ENCODE results near the gene IFITM2. TPM values are rescaled to one million over a fixed set of nuclear protein-coding genes. Genes with fewer than 3 reads are reported as not detected.

The IFITM2 gene
- total and polyA plus RNA-seq, 2 experiments from 2014 or later: 71.6 to 267 TPM

- no peaks in the 10 kb centered on the region for H3K36me3 ChIP-seq
- peaks cover 21% of the 10 kb centered on the region for H3K4me1 ChIP-seq (ENCODE audit: low read depth)
- no peak for TF ChIP-seq CTCF (IDR thresholded peaks at IDR 0.05; ENCODE audit: low read depth, low read length)
- no peaks in the 10 kb centered on the region for H3K27me3 ChIP-seq
- H3K27ac ChIP-seq: peak overlapping the region; percentile 77
- no peak for DNase-seq (ENCODE audit: low read depth in 1 of 2, low spot score in 1 of 2)
- H3K9me3 ChIP-seq (ENCODE audit: low read depth): no peaks in the 10 kb centered on the region
- H3K4me3 ChIP-seq: no peak overlapping the region
These were observed 29.1 kb downstream of the IFITM2 start for GRCh38 chr11:336659-337198.

GRCh38 chr11:337711-338110 lies 30.1 kb downstream of the IFITM2 start:
- Histone ChIP-seq H3K4me3 (no peak overlapping the region), H3K4me1 (ENCODE audit: low read depth) (peaks cover 21% of the 10 kb centered on the region), H3K27me3 (no peaks in the 10 kb centered on the region), H3K9me3 (ENCODE audit: low read depth) (no peaks in the 10 kb centered on the region), H3K36me3 (no peaks in the 10 kb centered on the region), H3K27ac (no peak overlapping the region)
- TF ChIP-seq CTCF (IDR thresholded peaks at IDR 0.05; ENCODE audit: low read depth, low read length): no peak
- DNase-seq (ENCODE audit: low read depth in 1 of 2, low spot score in 1 of 2): no peak

- H3K27ac ChIP-seq: no peak overlapping the region
- H3K4me1 ChIP-seq (ENCODE audit: low read depth): peaks cover 9% of the 10 kb centered on the region
- no peaks in the 10 kb centered on the region for H3K27me3 ChIP-seq
- DNase-seq (ENCODE audit: low read depth in 1 of 2, low spot score in 1 of 2): no peak
- no peak for TF ChIP-seq CTCF (IDR thresholded peaks at IDR 0.05; ENCODE audit: low read depth, low read length)
- no peaks in the 10 kb centered on the region for H3K36me3 ChIP-seq
- H3K9me3 ChIP-seq (ENCODE audit: low read depth): no peaks in the 10 kb centered on the region
- H3K4me3 ChIP-seq: no peak overlapping the region
These were observed 32.3 kb downstream of the IFITM2 start for GRCh38 chr11:339963-340362.

- H3K36me3 ChIP-seq: no peaks in the 10 kb centered on the region
- H3K27ac ChIP-seq: no peak overlapping the region
- H3K9me3 ChIP-seq (ENCODE audit: low read depth): no peaks in the 10 kb centered on the region
- H3K27me3 ChIP-seq: no peaks in the 10 kb centered on the region
- no peak for DNase-seq (ENCODE audit: low read depth in 1 of 2, low spot score in 1 of 2)
- H3K4me3 ChIP-seq: no peak overlapping the region
- no peak for TF ChIP-seq CTCF (IDR thresholded peaks at IDR 0.05; ENCODE audit: low read depth, low read length)
- H3K4me1 ChIP-seq (ENCODE audit: low read depth): peaks cover 3% of the 10 kb centered on the region
These were observed 33.2 kb downstream of the IFITM2 start for GRCh38 chr11:340539-341512.

GRCh38 chr11:342328-342727 lies 34.7 kb downstream of the IFITM2 start:
- no peak overlapping the region for H3K27ac ChIP-seq
- H3K4me3 ChIP-seq: no peak overlapping the region
- DNase-seq (ENCODE audit: low read depth in 1 of 2, low spot score in 1 of 2): no peak
- H3K27me3 ChIP-seq: no peaks in the 10 kb centered on the region
- no peaks in the 10 kb centered on the region for H3K9me3 ChIP-seq (ENCODE audit: low read depth)
- no peaks in the 10 kb centered on the region for H3K4me1 ChIP-seq (ENCODE audit: low read depth)
- no peaks in the 10 kb centered on the region for H3K36me3 ChIP-seq
- no peak for TF ChIP-seq CTCF (IDR thresholded peaks at IDR 0.05; ENCODE audit: low read depth, low read length)
